Colonic mucosa (tissue), 4 donors: ENCODE data around the gene NLRP14. TPM values are rescaled to one million over a fixed set of nuclear protein-coding genes. Genes with fewer than 3 reads are reported as not detected.

Experiments
- DNase-seq: peaks from one replicate; pipeline ENCODE4 v3.0.0-alpha.2; 2020
- H3K27ac ChIP-seq: fragments of 200-600 bp; one replicate; pipeline ENCODE4 v1.8.0; 2021
- H3K27me3 ChIP-seq: fragments of 200-600 bp; one replicate; pipeline ENCODE4 v1.8.0; 2021
- H3K36me3 ChIP-seq: fragments of 200-600 bp; one replicate; pipeline ENCODE4 v1.8.0; 2021
- H3K4me1 ChIP-seq: fragments of 200-600 bp; one replicate; pipeline ENCODE4 v1.8.0; 2021; ENCODE audit warnings: mild to moderate bottlenecking
- H3K4me3 ChIP-seq: fragments of 200-600 bp; one replicate; pipeline ENCODE4 v1.8.0; 2021
- H3K9ac ChIP-seq, 2 donors: one replicate each; pipeline ENCODE4 v1.7.0; 2013; ENCODE audit warnings: control low read depth in 2 of 2, low read depth in 2 of 2, low read length in 2 of 2
- H3K9me3 ChIP-seq: fragments of 200-600 bp; one replicate; pipeline ENCODE4 v1.8.0; 2021
- CTCF ChIP-seq: fragments of 200-600 bp; IDR thresholded peaks from one replicate; pipeline ENCODE4 v1.8.0; 2022; ENCODE audit warnings: antibody characterized with exemption, mild to moderate bottlenecking
- intact Hi-C: fragments of 100-400 bp; cut with DNase I; formaldehyde crosslinking; loops from one replicate; pipeline ENCODE4 v1.14.1; 2022
- total RNA-seq, 2 donors: library from RNA; stranded (reverse); fragmentation: NEBNext Ultra II Directional in 1 of 2; extraction: Animal tissue kit (Norgen Biotek cat#: 25700) in 1 of 2; gene quantifications; one replicate each; pipeline ENCODE4 v1.2.1, GENCODE V29; 2021
- donor health status: healthy.
- donor health status: DM: no; HTN: no; CAD: no.
- donor health status: DM: no; HTN: no; CAD: no.

NLRP14 gene
- total RNA-seq, 2 donors from 2014 or later = 0.10 TPM; not detected in 1

GRCh38 chr11:7031471-7031871 is 11.2 kb downstream of the NLRP14 start:
- intact Hi-C loops = no loop called here
- Histone ChIP-seq H3K36me3 (no peaks in the 10 kb centered on the region), H3K9me3 (no peaks in the 10 kb centered on the region), H3K9ac (no peak overlapping the region), H3K27ac (no peak overlapping the region), H3K4me1 (no peaks in the 10 kb centered on the region), H3K4me3 (no peak overlapping the region), H3K27me3 (no peaks in the 10 kb centered on the region)
- no peak for DNase-seq
- TF ChIP-seq CTCF = no peak

GRCh38 chr11:7032692-7033091 is 12.4 kb downstream of the NLRP14 start:
- H3K36me3 ChIP-seq = no peaks in the 10 kb centered on the region
- TF ChIP-seq CTCF = no peak
- no peaks in the 10 kb centered on the region for H3K9me3 ChIP-seq
- no peak overlapping the region for H3K9ac ChIP-seq
- H3K4me1 ChIP-seq = no peaks in the 10 kb centered on the region
- no peaks in the 10 kb centered on the region for H3K27me3 ChIP-seq
- intact Hi-C loops = no loop called here
- no peak for DNase-seq
- no peak overlapping the region for H3K4me3 ChIP-seq
- H3K27ac ChIP-seq = no peak overlapping the region

DNA sequence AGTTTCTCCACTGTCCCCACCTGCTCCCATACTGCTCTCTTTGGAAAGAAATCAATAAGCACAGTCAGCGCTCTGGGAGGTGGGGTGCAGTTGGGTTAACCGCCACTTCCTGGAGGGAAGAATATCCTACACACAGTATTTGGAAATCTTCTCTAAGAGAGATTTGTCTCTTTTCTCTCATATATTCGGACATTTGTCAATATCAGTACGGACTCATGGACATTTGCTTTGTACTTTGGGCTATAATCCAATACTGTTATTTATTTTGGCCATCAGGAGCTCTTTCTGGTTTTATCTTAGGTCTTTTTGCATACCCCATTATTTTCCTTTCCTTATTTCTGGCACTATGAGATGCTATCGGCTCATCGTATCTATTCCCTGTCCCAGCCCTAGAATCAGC is 13.7 kb downstream of the NLRP14 start:
- Histone ChIP-seq H3K4me3 (no peak overlapping the region), H3K27me3 (no peaks in the 10 kb centered on the region), H3K27ac (no peak overlapping the region), H3K9ac (no peak overlapping the region), H3K36me3 (no peaks in the 10 kb centered on the region), H3K9me3 (no peaks in the 10 kb centered on the region), H3K4me1 (no peaks in the 10 kb centered on the region)
- DNase-seq = no peak
- TF ChIP-seq CTCF = no peak
- intact Hi-C loops = no loop called here

GRCh38 chr11:7046474-7047175 is 26.3 kb downstream of the NLRP14 start:
- Histone ChIP-seq H3K9me3 (no peaks in the 10 kb centered on the region), H3K27ac (no peak overlapping the region), H3K4me3 (no peak overlapping the region), H3K4me1 (no peaks in the 10 kb centered on the region), H3K27me3 (no peaks in the 10 kb centered on the region), H3K36me3 (no peaks in the 10 kb centered on the region), H3K9ac (no peak overlapping the region)
- intact Hi-C loops = no loop called here
- no peak for DNase-seq
- no peak for TF ChIP-seq CTCF

- Histone ChIP-seq H3K27me3 (no peaks in the 10 kb centered on the region), H3K4me3 (no peak overlapping the region), H3K9me3 (no peaks in the 10 kb centered on the region), H3K27ac (no peak overlapping the region), H3K36me3 (no peaks in the 10 kb centered on the region), H3K4me1 (no peaks in the 10 kb centered on the region), H3K9ac (no peak overlapping the region)
- no peak for DNase-seq
- no peak for TF ChIP-seq CTCF
- intact Hi-C loops = no loop called here
Measured at GRCh38 chr11:7050191-7050590, 29.9 kb downstream of the NLRP14 start.
